Breast epithelium (tissue), 4 donors: ENCODE data around the gene ASAH2. TPM values are rescaled to one million over a fixed set of nuclear protein-coding genes. Genes with fewer than 3 reads are reported as not detected.

Experiments
- DNase-seq, 2 donors: peaks; one replicate each; pipeline ENCODE4 v3.0.0-alpha.2; 2019; ENCODE audit warnings: low spot score in 2 of 2
- H3K27ac ChIP-seq, 2 donors: fragments of 200-600 bp; sonication (generic) in 1 of 2; one replicate each; pipeline ENCODE4 v1.5.1; 2016 to 2019; ENCODE audit warnings: mild to moderate bottlenecking in 1 of 2
- H3K27me3 ChIP-seq, 2 donors: fragments of 200-600 bp; sonication (generic) in 1 of 2; one replicate each; pipeline versions ENCODE4 v1.5.1 to v1.6.0; 2017 to 2019; ENCODE audit warnings: control low read depth in 1 of 2, mild to moderate bottlenecking in 1 of 2
- H3K36me3 ChIP-seq: fragments of 200-600 bp; one replicate; pipeline ENCODE4 v1.5.1; 2019
- H3K4me1 ChIP-seq, 2 donors: fragments of 200-600 bp; sonication (generic); one replicate each; pipeline ENCODE4 v1.5.1; 2016 to 2019; ENCODE audit warnings: control low read depth in 1 of 2
- H3K4me3 ChIP-seq, 3 donors: fragments of 200-600 bp; sonication (generic); 1 replicate in 2 of 3; 2 replicates in 1 of 3; pipeline ENCODE4 v1.5.1; 2016 to 2019; ENCODE audit warnings: mild to moderate bottlenecking in 3 of 3, moderate library complexity in 2 of 3
- H3K9me3 ChIP-seq, 2 donors: fragments of 200-600 bp; sonication (generic) in 1 of 2; one replicate each; pipeline ENCODE4 v1.5.1; 2016 to 2019; ENCODE audit warnings: control low read depth in 1 of 2
- CTCF ChIP-seq, 3 donors: fragments of 450-650 bp; IDR thresholded peaks; one replicate each; pipeline ENCODE4 v1.5.1; 2016 to 2017; ENCODE audit warnings: antibody characterized with exemption in 3 of 3, mild to moderate bottlenecking in 3 of 3, moderate library complexity in 3 of 3
- POLR2A ChIP-seq: fragments of 450-650 bp; IDR thresholded peaks from one replicate; pipeline ENCODE4 v1.6.1; 2016; ENCODE audit warnings: antibody characterized with exemption, mild to moderate bottlenecking, moderate library complexity
- POLR2AphosphoS5 ChIP-seq, 3 donors: sonication (generic); formaldehyde crosslinking; IDR thresholded peaks; one replicate each; pipeline ENCODE4 v1.6.1; 2017; ENCODE audit warnings: antibody characterized with exemption in 3 of 3
- intact Hi-C: fragments of 100-400 bp; cut with DNase I; formaldehyde crosslinking; loops from one replicate; pipeline ENCODE4 v1.15.1; 2023; ENCODE audit warnings: low total_unique reads
- total RNA-seq, 3 donors: library from RNA; depleted of rRNA; stranded (reverse); fragments of >200 nt; gene quantifications; one replicate each; pipeline ENCODE4 v1.1.0, GENCODE V29; 2016

The ASAH2 gene
- total RNA-seq, 3 donors from 2014 or later = 0.32 to 0.59 (median 0.33) TPM

DNA sequence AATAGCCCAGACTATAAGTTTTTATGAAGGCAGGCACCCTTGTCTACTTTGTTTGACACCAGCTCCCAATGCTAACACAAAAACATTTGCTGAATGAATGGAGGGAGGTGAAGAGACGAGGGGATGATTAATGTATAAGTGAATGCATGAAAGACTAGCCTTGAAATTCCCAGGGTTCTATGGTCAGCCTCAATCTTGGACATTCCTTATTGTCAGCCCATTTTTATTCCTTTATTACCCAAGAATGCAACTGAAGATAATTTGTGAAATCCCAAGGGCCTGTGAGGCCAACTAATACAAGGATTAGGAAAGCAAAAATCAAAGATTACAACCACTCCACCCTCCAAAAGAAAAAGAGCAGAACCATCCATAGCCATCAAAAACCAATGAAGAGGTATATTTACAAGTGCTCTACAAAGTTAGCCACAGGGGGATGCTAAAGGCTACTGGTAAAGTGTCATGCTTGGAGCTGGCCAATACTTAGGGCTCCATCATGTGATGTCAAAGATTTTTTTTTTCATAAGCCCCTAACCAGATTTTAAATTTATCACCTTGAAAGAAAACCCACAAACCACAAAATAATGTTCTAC is 40.0 kb upstream of the ASAH2 start:
- H3K4me3 ChIP-seq = no peak overlapping the region
- no peaks in the 10 kb centered on the region for H3K4me1 ChIP-seq
- no peak for DNase-seq
- no peak for TF ChIP-seq POLR2AphosphoS5 (IDR thresholded peaks at IDR 0.05)
- H3K27me3 ChIP-seq = no peaks in the 10 kb centered on the region
- no peaks in the 10 kb centered on the region for H3K36me3 ChIP-seq
- H3K27ac ChIP-seq = no peak overlapping the region
- H3K9me3 ChIP-seq = no peaks in the 10 kb centered on the region
- intact Hi-C loops = no loop called here

DNA sequence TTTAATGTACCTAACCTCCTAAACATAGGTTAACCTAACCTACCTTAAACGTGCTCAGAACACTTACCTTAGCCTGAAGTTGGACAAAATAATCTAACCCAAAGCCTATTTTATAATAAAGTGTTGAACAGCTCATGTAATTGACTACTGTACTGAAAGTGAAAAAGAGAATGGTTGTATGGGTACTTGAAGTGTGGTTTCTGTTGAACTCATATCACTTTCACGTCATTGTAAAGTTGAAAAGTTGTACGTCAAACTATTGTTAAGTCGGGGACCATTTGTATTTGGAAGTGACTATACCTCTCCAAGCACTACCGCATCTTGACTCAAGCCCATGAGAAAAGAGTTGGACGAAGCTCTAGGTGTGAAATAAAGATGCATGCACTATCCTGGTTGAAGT is 37.9 kb upstream of the ASAH2 start:
- Histone ChIP-seq H3K4me1 (no peaks in the 10 kb centered on the region), H3K4me3 (no peak overlapping the region), H3K36me3 (no peaks in the 10 kb centered on the region), H3K27ac (no peak overlapping the region), H3K9me3 (no peaks in the 10 kb centered on the region), H3K27me3 (no peaks in the 10 kb centered on the region)
- TF ChIP-seq CTCF (IDR thresholded peaks at IDR 0.05) (no peak), POLR2AphosphoS5 (IDR thresholded peaks at IDR 0.05) (no peak), POLR2A (no peak)
- no peak for DNase-seq
- intact Hi-C loops = no loop called here

DNA sequence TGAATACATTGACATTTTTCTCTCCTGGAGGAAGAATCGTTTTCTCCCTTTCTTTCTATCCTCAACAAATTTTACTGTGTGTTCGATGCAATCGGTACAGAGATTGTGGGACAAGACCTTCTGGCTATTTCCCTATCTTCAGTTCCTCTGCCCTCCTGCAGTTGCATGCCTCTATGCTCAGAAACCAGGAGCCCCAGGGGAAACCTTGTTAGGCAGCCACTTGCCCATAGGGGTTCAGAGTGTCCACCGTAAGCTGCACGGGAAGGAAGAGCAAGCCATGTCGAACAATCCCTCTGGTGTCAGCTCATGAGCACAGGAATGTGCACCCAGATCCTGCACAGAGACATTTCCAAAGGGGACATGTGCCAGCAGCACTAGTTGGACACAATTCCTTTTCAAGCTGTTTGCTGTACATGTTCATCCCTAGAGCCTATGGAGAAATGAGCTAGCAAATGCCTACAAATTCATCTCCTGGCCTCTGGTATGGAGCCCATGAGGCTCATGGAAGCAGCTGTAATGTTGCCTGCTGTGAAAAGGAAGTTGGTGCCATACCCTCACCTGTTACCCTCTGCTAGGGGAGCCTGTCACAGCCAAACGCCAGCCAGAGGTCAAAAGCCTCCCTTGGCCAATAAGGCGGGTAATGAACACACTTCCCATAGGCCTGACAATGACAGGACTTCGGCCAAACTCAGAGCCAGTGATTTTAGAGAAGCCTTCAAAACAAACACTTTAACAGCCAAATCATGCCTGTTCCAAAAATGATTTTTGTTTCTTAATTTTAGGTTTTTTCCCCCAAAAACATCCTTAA is 35.9 kb upstream of the ASAH2 start:
- TF ChIP-seq POLR2AphosphoS5 (IDR thresholded peaks at IDR 0.05) = no peak
- TF ChIP-seq POLR2A = no peak
- TF ChIP-seq CTCF (IDR thresholded peaks at IDR 0.05) = no peak
- Histone ChIP-seq H3K4me1 (no peaks in the 10 kb centered on the region), H3K27ac (no peak overlapping the region), H3K4me3 (no peak overlapping the region), H3K9me3 (no peaks in the 10 kb centered on the region), H3K27me3 (no peaks in the 10 kb centered on the region), H3K36me3 (no peaks in the 10 kb centered on the region)
- intact Hi-C loops = no loop called here
- no peak for DNase-seq

DNA sequence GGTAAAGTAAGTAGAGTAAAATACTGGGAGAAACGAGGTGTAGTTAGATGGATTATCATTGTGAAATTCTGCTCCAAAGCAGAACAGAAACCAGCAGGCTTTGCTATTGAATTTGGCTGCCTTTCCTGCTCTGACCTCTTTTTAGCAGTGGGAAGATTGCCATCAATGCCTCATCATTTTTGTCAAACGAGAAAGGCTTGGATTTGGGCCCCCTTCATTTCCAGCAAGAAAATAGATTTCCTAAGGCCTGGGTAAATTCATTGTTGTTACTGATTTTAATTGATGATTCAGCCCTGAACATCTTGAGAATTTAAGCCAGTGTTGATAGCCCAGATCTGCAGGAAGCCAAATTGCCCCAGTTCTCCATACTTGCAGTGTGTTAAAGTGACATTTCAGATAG is 35.2 kb upstream of the ASAH2 start:
- H3K4me3 ChIP-seq = no peak overlapping the region
- H3K36me3 ChIP-seq = no peaks in the 10 kb centered on the region
- no peak for TF ChIP-seq POLR2A
- no peak for TF ChIP-seq CTCF (IDR thresholded peaks at IDR 0.05)
- no peak for TF ChIP-seq POLR2AphosphoS5 (IDR thresholded peaks at IDR 0.05)
- no peaks in the 10 kb centered on the region for H3K27me3 ChIP-seq
- H3K9me3 ChIP-seq = no peaks in the 10 kb centered on the region
- intact Hi-C loops = no loop called here
- no peak for DNase-seq
- H3K27ac ChIP-seq = no peak overlapping the region
- H3K4me1 ChIP-seq = no peaks in the 10 kb centered on the region

DNA sequence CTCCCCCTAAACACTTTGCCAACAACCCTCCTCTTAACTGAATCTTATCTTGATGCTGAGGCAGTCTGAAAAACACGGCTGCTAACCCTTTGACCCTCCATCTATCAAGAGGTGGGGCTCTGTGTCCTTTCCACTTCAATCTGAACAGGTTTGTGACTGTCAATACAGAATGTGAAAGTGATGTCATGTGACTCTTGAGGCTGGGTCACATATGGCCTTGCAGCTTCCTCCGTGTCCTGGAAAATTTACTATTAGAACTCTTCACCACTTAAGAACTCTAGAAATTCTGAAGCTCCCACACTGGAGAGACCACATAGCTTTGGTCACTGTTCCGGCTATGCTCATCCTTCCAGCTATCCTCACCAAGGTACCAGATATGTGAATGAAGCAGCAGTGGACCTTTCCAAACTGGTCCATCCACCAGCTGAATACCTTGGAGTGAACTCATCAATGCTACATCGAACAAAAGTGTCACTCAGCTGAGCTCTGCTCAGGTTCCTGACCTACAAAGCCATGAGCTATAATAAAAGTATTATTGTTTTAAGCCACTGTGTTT is 30.7 kb upstream of the ASAH2 start:
- Histone ChIP-seq H3K9me3 (no peaks in the 10 kb centered on the region), H3K27ac (no peak overlapping the region), H3K4me3 (no peak overlapping the region), H3K36me3 (no peaks in the 10 kb centered on the region), H3K27me3 (no peaks in the 10 kb centered on the region), H3K4me1 (no peaks in the 10 kb centered on the region)
- TF ChIP-seq POLR2AphosphoS5 (IDR thresholded peaks at IDR 0.05) = no peak
- no peak for TF ChIP-seq POLR2A
- no peak for TF ChIP-seq CTCF (IDR thresholded peaks at IDR 0.05)
- no peak for DNase-seq
- intact Hi-C loops = no loop called here
